Activated CD8-positive, alpha-beta memory T cell treated with anti-CD3 and anti-CD28 coated beads for 4 hours (primary cell): ENCODE results near the gene FMNL3.

ENCODE experiments used
- DNase-seq, 2 donors: peaks; one replicate each; pipeline ENCODE4 v3.0.0-alpha.2; 2020; ENCODE audit warnings: low read depth in 2 of 2

The FMNL3 gene

GRCh38 chr12:49604856-49605255, 102.3 kb downstream of the FMNL3 start:
- no peak for DNase-seq

GRCh38 chr12:49603721-49604120, 103.5 kb downstream of the FMNL3 start:
- DNase-seq, result no peak

- DNase-seq, result no peak
These were observed 107.2 kb downstream of the FMNL3 start for GRCh38 chr12:49599961-49600360.

- DNase-seq, result no peak
These were observed 108.7 kb downstream of the FMNL3 start for GRCh38 chr12:49598527-49598926.

- no peak for DNase-seq
These were observed 118.3 kb downstream of the FMNL3 start for GRCh38 chr12:49588721-49589516.

GRCh38 chr12:49588281-49588680, 118.9 kb downstream of the FMNL3 start:
- no peak for DNase-seq

GRCh38 chr12:49587174-49587908, 119.9 kb downstream of the FMNL3 start:
- DNase-seq, result no peak
